Activated naive CD4-positive, alpha-beta T cell treated with Interleukin-2 at 50 U/mL for 16 hours (primary cell): ENCODE measurements around the gene HNRNPK.
A peak's percentile ranks its signal among the peaks of the same experiment; 100 is the strongest.

Experiments
- DNase-seq: peaks from one replicate; pipeline ENCODE4 v3.0.0-alpha.2; 2020

The HNRNPK gene

DNA sequence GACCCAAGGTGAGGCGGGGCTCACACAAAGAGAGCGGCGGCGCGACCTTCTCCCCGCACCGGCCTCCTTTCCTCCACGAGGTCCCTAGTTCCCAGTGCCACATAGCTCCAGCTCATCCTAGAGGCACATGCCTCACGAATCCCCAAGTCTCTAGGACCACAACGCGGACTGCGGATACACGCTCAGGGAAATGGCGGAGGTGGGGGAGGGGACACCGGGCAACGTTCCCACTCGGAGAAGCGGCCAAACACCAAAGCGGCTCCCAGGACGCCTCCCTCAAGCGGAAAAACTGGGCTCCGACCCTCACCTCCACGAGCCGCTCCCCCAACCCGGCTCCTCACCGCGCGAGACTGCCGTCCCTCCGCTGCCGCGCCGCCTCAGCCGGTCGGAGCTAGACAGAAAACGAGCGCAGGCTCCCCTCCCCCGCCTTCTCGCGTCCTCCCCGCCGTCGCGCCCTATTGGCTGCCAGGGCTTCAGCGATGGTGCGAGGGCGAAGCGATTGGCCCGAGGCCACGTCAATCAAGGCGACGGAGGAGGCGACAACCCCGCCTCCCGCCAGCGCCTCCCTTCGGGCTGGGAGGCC is at the start of gene HNRNPK:
Gene HNRNPK (minus strand): TSS at position 404 of the 583 bp plus-strand sequence. CDS start 1,963 bp downstream, outside the sequence.
- DNase-seq = peak; percentile 100

DNA sequence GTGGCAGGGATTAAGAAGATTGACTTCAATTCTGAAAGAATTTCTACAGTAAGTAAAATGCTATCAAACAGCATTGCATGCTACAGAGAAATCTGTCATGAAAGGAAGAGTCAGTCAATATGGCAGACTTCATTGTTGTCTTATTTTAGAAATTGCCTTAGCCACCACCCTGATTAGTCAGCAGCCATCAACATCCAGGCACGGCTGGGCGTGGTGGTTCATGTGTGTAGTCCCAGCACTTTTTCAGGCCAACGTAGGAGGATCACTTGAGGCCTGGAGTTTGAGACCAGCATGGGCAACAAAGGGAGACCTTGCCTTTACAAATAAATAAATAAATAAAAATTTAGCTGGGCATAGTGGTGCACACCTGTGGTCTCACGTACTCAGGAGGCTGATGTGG is 47.2 kb upstream of the HNRNPK start:
- no peak for DNase-seq

DNA sequence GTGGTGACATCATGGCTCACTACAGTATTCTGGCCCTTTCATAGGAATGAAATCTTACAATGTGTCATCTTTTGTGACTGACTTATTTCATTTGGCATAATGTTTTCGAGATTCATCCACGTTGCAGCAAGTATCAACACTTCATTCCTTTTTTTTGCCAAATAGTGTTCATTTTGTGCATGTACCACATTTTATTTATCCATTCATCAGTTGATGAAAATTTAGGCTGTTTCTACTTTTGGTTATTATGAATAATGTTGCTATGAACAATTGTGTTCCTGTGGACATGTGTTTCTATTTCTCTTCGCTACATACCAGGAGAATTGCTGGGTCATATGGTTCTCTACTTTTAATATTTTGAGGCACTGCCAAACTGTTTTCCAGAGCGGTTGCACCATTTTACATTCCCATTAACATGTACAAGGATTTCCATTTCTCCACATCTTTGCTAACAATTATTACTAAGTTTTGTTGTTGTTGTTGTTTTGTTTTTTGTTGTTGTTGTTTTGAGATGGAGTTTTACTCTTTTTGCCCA is 44.1 kb upstream of the HNRNPK start:
- DNase-seq = no peak

DNA sequence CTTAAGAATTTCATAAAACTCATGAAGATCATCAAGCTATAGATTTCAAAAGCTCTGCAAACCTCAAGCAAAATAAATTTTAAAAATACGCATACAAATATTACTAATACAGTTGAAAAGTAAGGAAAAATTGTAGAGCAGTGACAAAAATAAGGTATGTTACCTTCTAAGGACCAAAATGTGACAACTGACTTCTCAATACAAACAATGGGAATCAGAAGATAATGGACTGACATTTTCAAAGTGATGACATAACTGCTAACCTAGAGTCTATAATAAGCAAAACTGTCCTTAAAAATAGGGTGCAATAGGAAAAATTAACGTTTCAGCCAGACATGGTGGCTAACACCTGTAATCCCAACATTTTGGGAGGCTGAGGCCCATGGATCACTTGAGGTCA is 27.6 kb upstream of the HNRNPK start:
- DNase-seq = no peak

DNA sequence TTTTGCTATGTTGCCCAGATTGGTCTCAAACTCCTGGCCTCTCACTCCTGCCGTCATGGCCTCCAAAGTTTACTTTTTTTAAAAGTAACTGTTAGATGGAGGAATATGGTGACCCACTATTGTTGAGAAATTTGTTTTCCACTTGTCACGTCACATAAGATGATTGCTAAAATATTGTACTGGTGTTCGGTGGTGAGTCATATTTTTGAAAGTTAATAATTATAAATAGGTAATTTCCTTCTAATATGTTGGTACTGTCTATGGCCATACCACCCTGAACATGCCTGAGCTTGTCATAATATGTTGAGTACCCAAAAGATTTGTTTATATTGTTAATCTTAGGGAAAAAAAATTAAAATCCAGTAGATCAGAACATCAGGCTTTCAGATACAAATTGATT is 23.2 kb upstream of the HNRNPK start:
- no peak for DNase-seq

DNA sequence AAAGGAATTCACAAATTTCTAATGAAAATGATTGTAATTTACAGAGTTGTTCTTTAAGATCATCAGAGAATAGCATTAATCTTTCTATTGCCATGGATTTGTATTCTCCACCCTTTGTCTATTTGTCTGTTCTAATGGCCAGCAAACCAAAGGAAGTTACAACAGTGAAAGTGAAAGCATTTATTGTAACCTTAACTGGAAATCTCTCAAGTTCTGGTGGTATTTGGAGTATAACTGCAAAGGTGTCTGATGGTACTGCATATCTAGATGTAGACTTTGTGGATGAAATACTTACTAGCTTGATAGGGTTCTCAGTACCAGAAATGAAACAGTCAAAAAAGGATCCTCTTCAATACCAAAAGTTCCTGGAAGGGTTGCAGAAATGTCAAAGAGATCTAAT is 22.3 kb upstream of the HNRNPK start:
- DNase-seq = no peak

DNA sequence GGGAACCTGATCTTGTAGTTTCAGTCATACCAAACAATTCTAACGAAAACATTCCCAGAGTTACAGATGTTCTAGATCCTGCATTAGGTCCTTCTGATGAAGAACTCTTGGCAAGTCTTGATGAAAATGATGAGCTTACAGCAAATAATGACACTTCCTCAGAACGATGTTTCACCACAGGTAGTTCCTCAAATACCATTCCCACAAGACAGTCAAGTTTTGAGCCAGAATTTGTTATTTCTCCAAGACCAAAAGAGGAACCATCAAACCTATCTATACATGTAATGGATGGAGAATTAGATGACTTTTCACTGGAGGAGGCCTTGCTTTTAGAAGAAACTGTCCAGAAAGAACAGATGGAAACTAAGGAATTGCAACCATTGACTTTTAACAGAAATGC is 21.6 kb upstream of the HNRNPK start:
- no peak for DNase-seq

DNA sequence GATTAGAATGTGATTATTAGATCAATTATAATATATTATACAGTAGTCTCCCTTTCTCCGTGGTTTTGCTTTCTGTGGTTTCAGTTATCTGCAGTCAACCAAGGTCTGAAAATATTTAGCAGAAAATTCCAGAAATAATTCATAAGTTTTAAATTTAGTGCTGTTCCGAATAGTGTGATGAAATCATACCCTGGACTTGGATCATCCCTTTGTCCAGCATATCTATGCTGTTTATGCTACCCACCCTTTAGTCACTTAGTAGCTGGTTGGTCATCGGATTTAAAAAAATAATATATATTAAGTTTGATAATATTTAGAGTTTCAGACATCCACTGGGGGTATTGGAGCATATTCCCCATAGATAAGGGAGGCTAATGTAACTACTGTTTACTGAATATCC is 20.2 kb upstream of the HNRNPK start:
- no peak for DNase-seq

DNA sequence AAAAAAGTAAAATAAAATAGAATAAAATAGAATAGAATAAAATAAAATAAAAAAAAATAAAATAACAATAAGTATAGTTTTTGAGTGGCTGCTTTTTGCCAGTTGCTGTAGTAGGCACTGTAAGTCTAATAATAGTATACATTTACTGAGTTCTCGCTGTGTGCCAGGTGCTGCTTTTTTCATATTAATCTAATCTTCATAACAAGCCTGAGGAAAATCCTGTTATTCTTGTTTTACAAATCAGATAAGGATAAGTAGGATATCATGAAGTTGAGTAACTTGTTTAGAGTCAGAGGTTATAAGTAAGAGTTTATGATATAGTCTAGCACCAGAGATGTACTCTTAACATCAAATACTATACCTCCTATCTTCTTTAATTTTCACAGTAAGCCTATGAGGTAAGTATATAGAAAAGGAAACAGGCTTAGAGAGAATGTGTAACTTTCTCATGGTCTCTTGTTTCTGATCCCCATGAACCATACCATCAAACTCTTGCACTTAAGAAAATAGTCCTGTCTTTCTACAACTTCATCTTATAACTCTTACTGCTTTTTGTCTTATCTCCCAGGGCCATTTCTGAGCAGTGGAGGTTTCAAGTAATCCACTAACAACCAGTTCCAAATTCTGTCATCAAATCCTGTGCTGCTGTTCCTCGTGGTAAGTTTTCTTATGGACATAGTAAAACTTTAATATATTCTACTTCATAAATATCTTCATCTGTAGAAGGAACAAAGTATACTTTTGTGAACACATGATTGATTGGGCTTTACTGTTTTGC is 19.3 kb upstream of the HNRNPK start:
- DNase-seq = no peak

DNA sequence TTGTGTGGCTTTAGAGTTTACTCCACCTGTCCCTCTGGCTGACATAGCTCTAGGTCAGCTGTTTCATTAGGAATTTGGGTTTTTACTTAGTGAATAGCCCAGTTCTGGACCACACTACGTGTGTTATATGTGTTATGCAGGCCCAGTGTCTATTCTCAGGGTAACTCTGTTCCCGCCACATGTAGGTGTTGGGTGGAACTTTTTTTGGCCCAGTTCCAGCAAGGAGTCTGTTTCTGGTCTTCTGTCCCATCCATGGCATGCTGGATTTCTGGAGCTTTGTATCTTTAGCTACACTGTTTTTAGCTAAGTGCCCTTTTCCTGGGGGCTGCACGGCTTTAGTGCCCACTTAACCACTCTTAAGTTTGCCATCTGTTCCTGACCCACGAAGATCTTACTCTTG is 16.1 kb upstream of the HNRNPK start:
- DNase-seq = no peak

DNA sequence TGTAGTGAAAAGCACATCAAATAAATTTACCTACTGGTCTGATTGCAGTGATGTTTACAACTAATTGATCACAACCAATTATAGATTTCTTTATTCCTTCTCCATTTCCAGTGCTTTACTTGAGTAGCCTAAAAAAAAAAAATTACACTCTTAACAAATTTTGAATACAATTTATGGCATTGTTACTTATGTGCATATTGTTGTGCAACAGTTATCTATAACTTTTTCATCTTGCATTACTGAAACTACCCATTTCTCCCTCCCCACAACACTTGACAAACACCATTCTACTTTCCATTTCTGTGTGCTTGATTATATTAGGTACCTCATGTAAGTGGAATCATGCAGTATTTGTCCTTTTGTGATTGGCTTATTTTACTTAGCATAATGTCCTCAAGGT is 12.9 kb upstream of the HNRNPK start:
- no peak for DNase-seq

DNA sequence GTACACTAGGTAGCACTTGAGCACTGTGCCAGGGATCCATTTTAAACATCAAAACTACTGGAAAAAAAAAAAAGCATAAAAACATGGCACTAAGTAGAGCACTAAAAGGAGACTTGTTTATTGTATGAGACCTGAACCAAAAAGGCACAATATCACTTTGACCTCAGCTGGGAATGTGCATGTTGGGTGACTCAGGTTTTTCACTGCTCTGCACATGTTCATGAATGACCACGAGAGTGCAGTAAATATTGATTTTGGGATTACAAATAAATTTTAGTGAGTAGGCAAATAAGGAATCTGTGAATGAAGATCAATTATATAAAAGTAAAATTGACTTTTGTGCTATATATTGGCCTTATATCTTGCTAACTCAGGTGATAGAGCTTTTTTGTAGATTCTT is 12.4 kb upstream of the HNRNPK start:
- DNase-seq = no peak

DNA sequence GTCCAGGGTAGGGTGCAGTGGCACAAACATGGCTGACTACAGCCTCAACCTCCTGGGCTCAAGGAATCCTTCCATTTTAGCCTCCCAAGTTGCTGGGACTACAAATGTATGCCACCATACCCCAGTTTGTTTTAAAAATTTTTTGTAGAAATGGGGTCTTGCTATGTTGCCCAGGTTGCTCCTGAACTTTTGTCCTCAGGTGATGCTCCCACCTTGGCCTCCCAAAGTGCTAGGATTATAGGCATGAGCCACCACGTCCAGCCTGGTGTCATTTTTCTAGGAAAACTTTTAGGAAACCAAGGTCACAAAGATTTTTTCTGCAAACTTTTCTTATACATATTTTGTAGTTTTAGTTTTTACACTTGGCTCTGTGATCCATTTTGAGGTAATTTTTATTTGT is 11.3 kb upstream of the HNRNPK start:
- DNase-seq = no peak

DNA sequence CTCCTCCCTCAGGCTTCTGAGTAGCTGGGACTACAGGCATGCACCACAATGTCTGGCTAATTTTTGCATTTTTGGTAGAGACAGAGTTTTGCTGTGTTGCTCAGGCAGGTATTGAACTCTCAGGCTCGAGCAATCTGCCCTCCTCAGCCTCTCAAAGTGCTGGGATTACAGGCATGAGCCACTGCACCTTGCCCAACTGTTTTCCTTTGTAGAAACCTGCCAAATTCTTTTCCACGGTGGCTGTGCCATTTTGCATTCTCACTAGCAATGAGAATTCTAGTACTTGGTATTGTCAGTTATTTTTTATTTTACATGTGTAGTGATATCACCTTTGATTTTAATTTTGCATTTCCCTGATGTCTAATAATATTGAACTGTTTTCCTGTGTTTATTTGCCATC is 8.4 kb upstream of the HNRNPK start:
- no peak for DNase-seq

DNA sequence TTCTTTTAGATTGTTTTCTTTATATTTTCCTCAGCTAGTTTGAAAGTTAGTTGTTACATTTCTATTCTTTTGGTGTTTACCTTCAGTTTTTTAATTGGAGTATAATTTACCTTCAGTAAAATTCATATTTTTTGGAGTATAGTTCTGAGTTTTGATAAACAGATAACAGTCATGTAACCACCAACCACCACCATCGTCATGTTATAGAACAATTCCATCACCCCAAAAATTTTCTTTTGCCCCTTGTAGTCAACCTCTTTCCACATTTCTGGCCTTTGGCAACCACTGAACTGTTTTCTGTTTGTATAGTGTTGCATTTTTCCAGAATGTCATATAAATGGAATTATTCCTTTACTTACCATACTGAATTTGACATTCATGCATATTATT is 7.4 kb upstream of the HNRNPK start:
- DNase-seq = no peak

DNA sequence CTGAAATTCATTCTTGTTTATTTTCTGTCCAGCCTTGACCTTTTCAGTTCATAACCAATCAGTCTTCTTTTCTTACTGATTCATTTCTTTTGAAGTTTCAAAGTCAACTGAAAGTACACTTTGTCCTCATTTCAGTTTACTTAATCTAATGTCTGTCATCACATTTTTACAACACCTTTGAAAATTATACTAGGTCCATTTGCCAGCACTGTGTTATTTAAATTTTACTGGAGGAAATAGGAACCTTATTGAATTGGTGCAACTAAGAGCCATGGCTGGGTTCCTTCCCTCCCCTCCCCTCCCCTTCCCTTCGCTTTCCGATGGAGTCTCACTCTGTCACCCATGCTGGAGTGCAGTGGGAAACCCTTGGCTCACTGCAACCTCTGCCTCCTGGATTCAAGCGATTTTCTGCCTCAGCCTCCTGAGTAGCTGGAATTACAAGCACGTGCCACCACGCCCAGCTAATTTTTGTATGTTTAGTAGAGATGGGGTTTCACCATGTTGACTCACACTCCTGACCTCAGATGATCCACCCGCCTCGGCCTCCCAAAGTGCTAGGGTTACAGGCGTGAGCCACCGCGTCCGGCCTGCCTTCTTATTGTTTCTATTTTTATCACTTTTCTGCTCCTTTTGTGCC is 6.9 kb upstream of the HNRNPK start:
- DNase-seq = peak; percentile 14

DNA sequence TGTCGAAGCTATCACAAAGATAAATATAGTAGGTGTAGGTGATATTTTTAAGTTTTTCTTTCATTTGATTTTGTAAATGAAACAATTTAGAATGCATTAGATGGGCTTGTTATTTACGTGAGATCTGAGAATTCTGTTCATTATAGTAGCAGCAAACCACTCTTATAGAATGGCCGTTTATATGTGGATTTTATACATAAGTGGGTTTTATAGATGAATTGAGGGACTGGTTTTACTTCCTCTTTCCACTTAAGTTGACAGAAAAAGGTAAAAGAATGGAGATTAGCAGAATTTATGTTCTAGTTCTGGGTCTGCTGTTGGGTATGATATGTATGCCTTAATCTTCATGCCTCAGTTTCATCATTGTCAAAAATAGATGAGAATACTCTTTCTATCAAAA is 6.2 kb upstream of the HNRNPK start:
- no peak for DNase-seq

DNA sequence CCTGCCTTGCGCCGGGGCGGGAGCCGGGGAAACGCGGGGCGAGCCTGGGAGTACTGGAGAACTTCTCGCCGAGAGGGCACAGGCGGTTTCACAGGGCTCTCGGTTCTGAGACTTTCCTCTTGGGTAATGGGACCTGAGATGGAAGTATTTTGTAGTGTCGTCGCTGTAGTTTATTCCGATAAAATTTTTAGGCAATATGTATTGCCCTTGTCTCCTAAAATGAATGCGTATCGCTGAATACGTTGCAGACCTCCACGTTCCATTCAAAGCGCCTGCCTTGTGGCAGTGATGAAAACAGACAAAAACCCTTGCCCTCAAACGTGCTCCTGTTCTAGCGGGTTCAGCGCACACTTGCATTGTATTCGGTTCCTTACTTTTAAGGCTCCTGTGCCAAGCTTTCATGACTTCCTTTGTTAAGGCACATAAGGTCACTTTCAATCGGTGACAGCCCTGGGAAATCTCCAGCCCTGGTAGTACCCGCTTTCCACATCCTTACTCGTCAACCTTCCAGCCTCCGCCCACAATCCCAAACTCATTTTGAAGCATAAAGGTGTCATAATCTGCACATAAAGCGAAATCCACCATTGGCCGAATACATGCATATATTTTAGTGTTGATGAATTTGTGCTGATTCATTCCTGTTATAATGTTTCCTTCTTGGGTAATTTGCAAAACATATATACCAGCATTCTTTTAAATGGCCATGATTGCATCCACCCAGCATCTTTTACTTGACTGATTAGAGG is 1.3 kb upstream of the HNRNPK start:
- no peak for DNase-seq

DNA sequence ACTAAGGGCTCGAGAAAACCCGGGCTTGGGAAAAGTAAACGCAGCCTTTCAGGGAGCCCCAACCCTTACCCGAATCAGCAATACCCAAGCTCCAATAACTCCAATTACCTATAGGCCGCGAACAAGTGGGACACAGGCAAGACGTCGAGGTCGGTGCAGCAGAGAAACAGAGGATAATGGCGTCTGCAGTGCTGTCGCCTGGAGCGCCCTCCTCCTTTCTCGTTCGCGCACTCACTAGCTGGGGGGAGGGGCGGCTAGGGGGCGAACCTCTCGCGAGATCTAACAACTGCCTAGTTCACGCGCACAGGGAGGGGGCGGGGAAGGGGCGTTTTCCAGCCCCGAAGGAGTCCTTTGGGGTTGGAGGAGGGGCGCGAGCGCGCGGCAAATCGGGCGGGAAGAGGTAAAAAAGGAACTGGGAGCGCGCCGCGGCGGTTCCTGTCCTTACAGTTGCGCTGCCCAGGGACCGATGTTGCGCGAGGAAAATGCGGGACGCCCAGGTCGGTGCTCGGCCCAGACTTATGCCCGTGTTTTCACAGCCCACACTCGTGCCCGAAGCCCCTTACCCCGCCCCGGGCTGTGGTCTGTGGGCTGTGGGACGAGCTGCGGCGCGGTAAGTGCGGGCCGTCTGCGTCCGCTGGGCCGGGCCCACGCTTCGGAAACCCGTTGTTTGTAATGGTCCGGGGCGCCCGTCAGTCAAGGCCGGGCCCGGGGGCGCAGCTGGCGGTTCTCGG is 545 bp upstream of the HNRNPK start, which contains the start of gene RMI1:
Gene RMI1 (plus strand): TSS at position 411 of the 731 bp plus-strand sequence. CDS start 20,182 bp downstream, outside the sequence.
- DNase-seq = peak; percentile 99

DNA sequence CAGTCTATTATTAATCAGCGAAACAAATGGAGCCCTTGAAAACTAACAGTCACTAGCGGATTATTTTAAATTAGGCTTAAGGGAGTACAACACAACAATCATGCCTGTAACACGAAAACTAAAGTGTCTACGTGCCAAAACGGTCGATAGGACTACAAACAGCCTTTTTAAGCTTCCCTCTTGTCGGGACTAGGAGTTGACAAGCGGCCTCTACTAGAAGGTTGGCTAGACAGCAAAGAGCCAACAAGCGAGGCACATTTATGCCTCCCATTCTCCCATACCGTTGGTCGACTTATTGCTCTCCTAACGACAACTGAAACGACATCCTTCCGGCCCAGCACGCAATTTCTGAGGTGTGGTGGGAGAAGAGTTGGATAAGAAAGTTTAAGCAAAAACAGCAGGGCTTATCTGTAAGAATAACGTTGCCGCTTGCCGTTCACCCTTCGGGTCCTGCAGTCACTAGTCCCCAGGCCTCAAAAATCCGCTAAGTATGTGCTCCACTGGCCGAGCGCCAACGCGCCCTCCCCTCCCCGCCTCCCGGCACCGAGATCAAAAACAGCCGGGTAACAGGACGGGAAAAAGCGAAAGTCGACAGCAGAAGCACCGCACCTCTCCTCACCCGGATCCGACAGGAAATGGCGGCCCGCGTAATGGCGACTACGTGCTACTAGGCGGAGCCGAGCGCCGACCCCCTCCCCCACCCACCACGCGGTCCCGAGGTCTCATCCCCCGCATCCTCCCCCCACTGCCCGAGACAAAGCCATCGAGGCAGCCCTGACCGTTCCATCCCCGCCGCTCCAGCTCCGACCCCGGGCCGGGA is 813 bp downstream of the HNRNPK start:
- peak; percentile 89 for DNase-seq

DNA sequence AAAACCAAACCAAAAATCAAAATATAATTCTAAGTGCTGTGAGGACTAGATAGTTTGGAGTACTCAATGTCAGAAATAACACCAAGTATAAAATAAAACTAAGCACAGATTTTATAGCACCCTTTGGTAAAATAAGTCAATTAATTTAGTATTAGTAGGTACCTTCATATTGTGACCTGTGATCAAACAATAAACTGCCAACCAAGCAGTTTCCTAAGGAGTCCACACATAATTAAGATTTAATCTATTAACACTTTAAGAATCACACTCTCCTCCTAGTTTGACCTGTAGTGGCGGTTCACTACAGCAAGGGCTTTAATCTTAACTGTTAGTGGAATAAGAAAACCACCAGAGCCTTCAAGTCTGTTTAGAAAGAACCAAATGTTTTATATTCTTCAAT is 2.8 kb downstream of the HNRNPK start:
- DNase-seq = no peak

DNA sequence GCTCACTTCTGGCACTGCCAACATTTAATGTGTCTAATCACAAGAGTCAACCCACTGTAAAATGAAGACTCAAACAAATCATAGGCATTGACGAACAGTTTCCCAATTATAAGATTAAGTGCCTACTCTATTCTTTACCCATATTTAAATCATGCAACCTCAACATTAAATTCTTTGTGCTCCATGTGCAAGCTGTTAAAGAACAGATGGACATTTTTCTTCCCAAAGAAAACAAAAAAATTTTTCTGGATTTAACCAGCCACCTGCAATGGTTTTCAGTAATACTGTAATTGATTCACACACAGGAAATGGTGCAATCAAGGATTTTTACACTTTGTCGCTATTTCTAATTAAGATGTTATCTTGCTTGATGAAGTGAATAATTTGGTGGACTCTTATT is 3.6 kb downstream of the HNRNPK start:
- no peak for DNase-seq
